SK-N-SH (cell line): ENCODE results near the gene PCDHGB2.

Experiments
- CHD2 ChIP-seq: fragments of 150-350 bp; IDR thresholded peaks from 2 replicates; pipeline ENCODE4 v1.6.1; 2018; ENCODE audit warnings: low read length; ENCODE audit not compliant: partially characterized antibody
- EP300 ChIP-seq, 2 experiments: IDR thresholded peaks; 2 replicates each; pipeline versions ENCODE4 v1.4.0 to v1.6.1; 2012; ENCODE audit warnings: borderline replicate concordance in 1 of 2, low read depth in 1 of 2, low read length in 1 of 2
- GABPA ChIP-seq: IDR thresholded peaks from 2 replicates; pipeline ENCODE4 v1.4.0; 2012; ENCODE audit warnings: low read depth, mild to moderate bottlenecking
- MEF2A ChIP-seq: IDR thresholded peaks from 2 replicates; pipeline ENCODE4 v1.4.0; 2012; ENCODE audit warnings: low read depth, borderline replicate concordance
- MXI1 ChIP-seq: IDR thresholded peaks from 2 replicates; pipeline ENCODE4 v1.6.1; 2012; ENCODE audit warnings: mild to moderate bottlenecking, low read depth, low read length, improper control_type of control experiment
- POLR2AphosphoS5 ChIP-seq: IDR thresholded peaks from 2 replicates; pipeline ENCODE4 v1.6.1; 2012; ENCODE audit warnings: low read depth, low read length
- RAD21 ChIP-seq: IDR thresholded peaks from 2 replicates; pipeline ENCODE4 v1.6.1; 2012; ENCODE audit warnings: mild to moderate bottlenecking, low read length
- RCOR1 ChIP-seq: fragments of 150-350 bp; IDR thresholded peaks from 2 replicates; pipeline ENCODE4 v1.6.1; 2017; ENCODE audit warnings: antibody characterized with exemption, low read length
- TF ChIP-seq, protein P1 (sequence below): IDR thresholded peaks from 2 replicates; pipeline ENCODE4 v1.4.0; 2012; ENCODE audit warnings: low read depth, borderline replicate concordance
- TF ChIP-seq, protein P2 (sequence below): fragments of 200-600 bp; sonication (generic); IDR thresholded peaks from 2 replicates; pipeline ENCODE4 v1.6.1; 2017; ENCODE audit warnings: antibody characterized with exemption, mild to moderate bottlenecking, moderate library complexity
- TF ChIP-seq, protein P3 (sequence below): IDR thresholded peaks from 2 replicates; pipeline ENCODE4 v1.6.1; 2012; ENCODE audit warnings: mild to moderate bottlenecking, low read depth, low read length, moderate library complexity

DNA sequence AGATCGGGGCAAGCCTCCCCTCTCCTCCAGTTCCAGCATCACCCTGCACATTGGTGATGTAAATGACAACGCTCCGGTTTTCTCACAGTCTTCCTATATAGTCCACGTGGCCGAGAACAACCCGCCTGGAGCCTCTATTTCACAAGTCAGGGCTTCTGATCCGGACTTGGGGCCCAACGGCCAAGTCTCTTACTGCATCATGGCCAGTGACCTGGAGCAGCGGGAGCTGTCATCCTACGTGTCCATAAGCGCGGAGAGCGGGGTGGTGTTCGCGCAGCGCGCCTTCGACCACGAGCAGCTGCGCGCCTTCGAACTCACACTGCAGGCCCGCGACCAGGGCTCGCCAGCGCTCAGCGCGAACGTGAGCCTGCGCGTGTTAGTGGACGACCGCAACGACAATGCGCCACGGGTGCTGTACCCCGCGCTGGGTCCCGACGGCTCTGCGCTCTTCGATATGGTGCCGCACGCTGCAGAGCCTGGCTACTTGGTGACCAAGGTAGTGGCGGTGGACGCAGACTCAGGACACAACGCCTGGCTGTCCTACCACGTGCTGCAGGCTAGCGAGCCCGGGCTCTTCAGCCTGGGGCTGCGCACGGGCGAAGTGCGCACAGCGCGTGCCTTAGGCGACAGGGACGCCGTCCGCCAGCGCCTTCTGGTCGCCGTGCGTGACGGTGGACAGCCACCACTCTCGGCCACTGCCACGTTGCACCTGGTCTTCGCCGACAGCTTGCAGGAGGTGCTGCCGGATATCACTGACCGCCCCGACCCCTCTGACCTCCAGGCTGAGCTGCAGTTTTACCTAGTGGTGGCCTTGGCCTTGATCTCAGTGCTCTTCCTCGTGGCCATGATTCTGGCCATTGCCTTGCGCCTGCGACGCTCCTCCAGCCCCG lies 29.6 kb downstream of the PCDHGB2 start:
- TF ChIP-seq EP300 (IDR thresholded peaks at IDR 0.05; ENCODE audit: borderline replicate concordance in 1 of 2, low read depth in 1 of 2, low read length in 1 of 2), result no peak
- TF ChIP-seq RAD21, result no peak
- TF ChIP-seq POLR2AphosphoS5, result no peak
- TF ChIP-seq CHD2, result no peak
- TF ChIP-seq GABPA, result no peak
- TF ChIP-seq MXI1, result no peak
- TF ChIP-seq, protein P1, sequence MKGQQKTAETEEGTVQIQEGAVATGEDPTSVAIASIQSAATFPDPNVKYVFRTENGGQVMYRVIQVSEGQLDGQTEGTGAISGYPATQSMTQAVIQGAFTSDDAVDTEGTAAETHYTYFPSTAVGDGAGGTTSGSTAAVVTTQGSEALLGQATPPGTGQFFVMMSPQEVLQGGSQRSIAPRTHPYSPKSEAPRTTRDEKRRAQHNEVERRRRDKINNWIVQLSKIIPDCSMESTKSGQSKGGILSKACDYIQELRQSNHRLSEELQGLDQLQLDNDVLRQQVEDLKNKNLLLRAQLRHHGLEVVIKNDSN, result no peak
- TF ChIP-seq, protein P2, sequence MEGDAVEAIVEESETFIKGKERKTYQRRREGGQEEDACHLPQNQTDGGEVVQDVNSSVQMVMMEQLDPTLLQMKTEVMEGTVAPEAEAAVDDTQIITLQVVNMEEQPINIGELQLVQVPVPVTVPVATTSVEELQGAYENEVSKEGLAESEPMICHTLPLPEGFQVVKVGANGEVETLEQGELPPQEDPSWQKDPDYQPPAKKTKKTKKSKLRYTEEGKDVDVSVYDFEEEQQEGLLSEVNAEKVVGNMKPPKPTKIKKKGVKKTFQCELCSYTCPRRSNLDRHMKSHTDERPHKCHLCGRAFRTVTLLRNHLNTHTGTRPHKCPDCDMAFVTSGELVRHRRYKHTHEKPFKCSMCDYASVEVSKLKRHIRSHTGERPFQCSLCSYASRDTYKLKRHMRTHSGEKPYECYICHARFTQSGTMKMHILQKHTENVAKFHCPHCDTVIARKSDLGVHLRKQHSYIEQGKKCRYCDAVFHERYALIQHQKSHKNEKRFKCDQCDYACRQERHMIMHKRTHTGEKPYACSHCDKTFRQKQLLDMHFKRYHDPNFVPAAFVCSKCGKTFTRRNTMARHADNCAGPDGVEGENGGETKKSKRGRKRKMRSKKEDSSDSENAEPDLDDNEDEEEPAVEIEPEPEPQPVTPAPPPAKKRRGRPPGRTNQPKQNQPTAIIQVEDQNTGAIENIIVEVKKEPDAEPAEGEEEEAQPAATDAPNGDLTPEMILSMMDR, result no peak
- TF ChIP-seq MEF2A, result no peak
- TF ChIP-seq, protein P3, sequence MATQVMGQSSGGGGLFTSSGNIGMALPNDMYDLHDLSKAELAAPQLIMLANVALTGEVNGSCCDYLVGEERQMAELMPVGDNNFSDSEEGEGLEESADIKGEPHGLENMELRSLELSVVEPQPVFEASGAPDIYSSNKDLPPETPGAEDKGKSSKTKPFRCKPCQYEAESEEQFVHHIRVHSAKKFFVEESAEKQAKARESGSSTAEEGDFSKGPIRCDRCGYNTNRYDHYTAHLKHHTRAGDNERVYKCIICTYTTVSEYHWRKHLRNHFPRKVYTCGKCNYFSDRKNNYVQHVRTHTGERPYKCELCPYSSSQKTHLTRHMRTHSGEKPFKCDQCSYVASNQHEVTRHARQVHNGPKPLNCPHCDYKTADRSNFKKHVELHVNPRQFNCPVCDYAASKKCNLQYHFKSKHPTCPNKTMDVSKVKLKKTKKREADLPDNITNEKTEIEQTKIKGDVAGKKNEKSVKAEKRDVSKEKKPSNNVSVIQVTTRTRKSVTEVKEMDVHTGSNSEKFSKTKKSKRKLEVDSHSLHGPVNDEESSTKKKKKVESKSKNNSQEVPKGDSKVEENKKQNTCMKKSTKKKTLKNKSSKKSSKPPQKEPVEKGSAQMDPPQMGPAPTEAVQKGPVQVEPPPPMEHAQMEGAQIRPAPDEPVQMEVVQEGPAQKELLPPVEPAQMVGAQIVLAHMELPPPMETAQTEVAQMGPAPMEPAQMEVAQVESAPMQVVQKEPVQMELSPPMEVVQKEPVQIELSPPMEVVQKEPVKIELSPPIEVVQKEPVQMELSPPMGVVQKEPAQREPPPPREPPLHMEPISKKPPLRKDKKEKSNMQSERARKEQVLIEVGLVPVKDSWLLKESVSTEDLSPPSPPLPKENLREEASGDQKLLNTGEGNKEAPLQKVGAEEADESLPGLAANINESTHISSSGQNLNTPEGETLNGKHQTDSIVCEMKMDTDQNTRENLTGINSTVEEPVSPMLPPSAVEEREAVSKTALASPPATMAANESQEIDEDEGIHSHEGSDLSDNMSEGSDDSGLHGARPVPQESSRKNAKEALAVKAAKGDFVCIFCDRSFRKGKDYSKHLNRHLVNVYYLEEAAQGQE, result no peak
- no peak for TF ChIP-seq RCOR1
